Mucosa of gallbladder (tissue), 1 donor: Measurements from ENCODE around the gene GNB1L. TPM values are rescaled to one million over a fixed set of nuclear protein-coding genes. Genes with fewer than 3 reads are reported as not detected.

Experiments used
- DNase-seq: peaks from one replicate; pipeline ENCODE4 v3.0.0-alpha.2; 2020; ENCODE audit warnings: low spot score
- total RNA-seq: library from RNA; stranded (reverse); gene quantifications from one replicate; pipeline ENCODE4 v1.2.1, GENCODE V29; 2021
- donor health status: DM: no; HTN: no; CAD: no.

The GNB1L gene
- total RNA-seq, 1 donor from 2014 or later: 6.2 TPM

GRCh38 chr22:19823191-19823901 lies 31.3 kb downstream of the GNB1L start:
- DNase-seq: peak; percentile 8

GRCh38 chr22:19822301-19823117 lies 32.2 kb downstream of the GNB1L start:
- DNase-seq: peak; percentile 3

- DNase-seq: peak; percentile 8
These were observed 33.0 kb downstream of the GNB1L start for GRCh38 chr22:19821523-19822300.

GRCh38 chr22:19820880-19821522 lies 33.7 kb downstream of the GNB1L start:
- peak; percentile 9 for DNase-seq

GRCh38 chr22:19819911-19820879 lies 34.5 kb downstream of the GNB1L start:
- DNase-seq: peak; percentile 4

GRCh38 chr22:19819208-19819910 lies 35.3 kb downstream of the GNB1L start:
- DNase-seq: peak; percentile 7

GRCh38 chr22:19818324-19819207 lies 36.1 kb downstream of the GNB1L start:
- peak; percentile 7 for DNase-seq

GRCh38 chr22:19816372-19817119 lies 38.1 kb downstream of the GNB1L start:
- peak; percentile 7 for DNase-seq

GRCh38 chr22:19815823-19816290 lies 38.8 kb downstream of the GNB1L start:
- DNase-seq: peak; percentile 5

- DNase-seq: peak; percentile 6
These were observed 39.4 kb downstream of the GNB1L start for GRCh38 chr22:19815093-19815822.

GRCh38 chr22:19814428-19814827 lies 40.2 kb downstream of the GNB1L start:
- DNase-seq: peak; percentile 5

- peak; percentile 3 for DNase-seq
These were observed 41.8 kb downstream of the GNB1L start for GRCh38 chr22:19812910-19813309.

- DNase-seq: peak; percentile 5
These were observed 42.6 kb downstream of the GNB1L start for GRCh38 chr22:19811811-19812771.

- no peak for DNase-seq
These were observed 43.5 kb downstream of the GNB1L start for GRCh38 chr22:19811211-19811621.

GRCh38 chr22:19810381-19811201 lies 44.1 kb downstream of the GNB1L start:
- DNase-seq: no peak
